ENCODE data around the gene COMMD3.

COMMD3 gene

GRCh38 chr10:22365644-22366434 lies 49.7 kb downstream of the COMMD3 start:
- no peak for DNase-seq (ENCODE audit: low read depth in 1 of 2, low spot score in 1 of 2)

- no peak for DNase-seq (ENCODE audit: low read depth in 1 of 2, low spot score in 1 of 2)
Observed at GRCh38 chr10:22366435-22366703, 50.2 kb downstream of the COMMD3 start.

GRCh38 chr10:22366771-22367170 lies 50.6 kb downstream of the COMMD3 start:
- no peak for DNase-seq (ENCODE audit: low read depth in 1 of 2, low spot score in 1 of 2)

DNA sequence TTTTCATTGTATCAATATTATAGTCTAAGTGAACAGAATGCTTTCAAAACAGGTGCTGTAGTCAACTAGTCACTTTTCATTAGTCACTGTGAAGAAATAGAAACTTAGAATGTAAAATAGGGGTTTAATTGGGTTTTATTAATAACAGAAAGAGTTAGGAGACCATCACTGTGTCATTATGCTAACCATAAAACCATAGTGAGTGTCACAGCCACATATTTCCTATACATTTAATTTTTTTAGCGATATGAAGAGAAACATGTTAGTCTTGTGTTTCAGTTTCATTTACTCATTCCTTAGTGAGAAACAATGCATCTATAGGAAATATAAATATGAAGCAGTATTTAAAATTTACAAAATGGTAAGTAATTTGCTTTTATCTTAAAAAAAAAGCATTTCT lies 51.3 kb downstream of the COMMD3 start:
- no peak for DNase-seq (ENCODE audit: low read depth in 1 of 2, low spot score in 1 of 2)

DNA sequence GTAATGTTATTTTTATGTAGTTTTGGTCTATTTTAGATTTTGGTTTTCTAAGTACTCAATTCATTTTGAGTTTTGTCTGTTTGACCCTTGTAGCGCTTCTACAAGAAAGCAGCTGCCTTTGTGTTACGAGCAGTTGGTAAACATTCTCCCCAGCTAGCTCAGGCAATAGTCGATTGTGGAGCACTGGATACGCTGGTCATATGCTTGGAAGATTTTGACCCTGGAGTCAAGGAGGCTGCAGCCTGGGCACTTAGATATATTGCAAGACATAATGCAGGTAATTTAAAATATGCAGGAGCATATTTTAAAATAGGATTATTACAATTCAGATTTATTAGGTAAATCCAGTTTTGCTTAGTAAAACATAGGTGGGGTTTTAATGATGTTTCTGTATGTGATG lies 52.2 kb downstream of the COMMD3 start:
- no peak for DNase-seq (ENCODE audit: low read depth in 1 of 2, low spot score in 1 of 2)

DNA sequence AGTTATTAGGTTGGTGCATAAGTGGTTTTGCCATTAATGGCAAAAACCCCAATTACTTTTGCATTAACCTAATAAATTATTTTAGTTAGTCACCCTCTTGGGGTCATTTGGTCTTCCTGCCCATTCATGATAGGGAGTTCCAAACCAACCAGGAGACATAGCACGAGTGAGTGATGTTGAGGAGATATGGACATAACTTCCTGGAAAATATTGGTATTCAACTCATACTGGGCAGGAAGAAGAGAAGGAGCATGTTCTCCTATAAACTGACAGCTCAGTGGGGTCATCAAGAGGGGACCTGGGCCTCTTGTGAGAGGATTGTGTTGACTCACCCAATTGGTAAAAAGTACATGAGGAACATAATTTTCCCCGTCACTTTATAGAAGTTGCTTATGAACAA lies 52.8 kb downstream of the COMMD3 start:
- no peak for DNase-seq (ENCODE audit: low read depth in 1 of 2, low spot score in 1 of 2)

DNA sequence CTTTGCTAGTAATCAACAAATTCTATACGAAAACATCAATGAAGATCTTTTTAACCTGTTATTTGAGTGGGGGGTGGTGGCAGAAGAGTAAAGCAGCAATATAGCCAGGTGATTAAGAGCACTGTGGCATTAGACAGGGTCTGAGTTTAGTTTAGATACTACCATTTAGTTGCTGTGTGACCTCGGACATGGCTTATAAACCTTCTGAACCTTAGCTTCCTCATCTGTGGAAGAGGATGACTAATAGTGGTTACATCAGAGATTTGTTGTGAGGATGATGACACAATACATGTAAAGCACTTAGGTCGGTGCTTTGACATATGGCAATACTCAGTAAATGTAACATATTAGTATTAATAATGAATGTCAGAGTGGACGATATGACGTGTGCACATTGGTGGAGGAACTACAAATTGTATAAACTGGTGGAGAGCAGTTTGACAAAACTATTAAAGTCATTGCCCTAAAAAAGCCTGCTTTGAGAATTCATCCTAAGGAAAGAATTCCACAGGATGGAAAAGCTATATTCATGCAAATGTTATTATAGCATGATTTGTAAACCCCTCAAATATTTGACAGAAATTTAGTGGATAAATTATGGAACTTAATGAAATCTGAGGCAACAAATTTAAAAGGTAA lies 53.4 kb downstream of the COMMD3 start:
- no peak for DNase-seq (ENCODE audit: low read depth in 1 of 2, low spot score in 1 of 2)

Data from stimulated activated CD4-positive, alpha-beta T cell treated with anti-CD3 and anti-CD28 coated beads, Interleukin-15, amount 100 ng/mL, for 1 hour (primary cell).